ENCODE results near the gene NMUR1.

Gene NMUR1

GRCh38 chr2:231552752-231553151 lies 22.5 kb upstream of the NMUR1 start:
- no peak for DNase-seq (ENCODE audit: low spot score)

- DNase-seq (ENCODE audit: low spot score) = no peak
Observed at GRCh38 chr2:231549446-231550239, 19.4 kb upstream of the NMUR1 start.

GRCh38 chr2:231548752-231549151 lies 18.5 kb upstream of the NMUR1 start:
- no peak for DNase-seq (ENCODE audit: low spot score)

- DNase-seq (ENCODE audit: low spot score) = no peak
Observed at GRCh38 chr2:231547315-231548110, 17.3 kb upstream of the NMUR1 start.

- no peak for DNase-seq (ENCODE audit: low spot score)
Observed at GRCh38 chr2:231546014-231546715, 15.9 kb upstream of the NMUR1 start.

- peak; percentile 63 for DNase-seq (ENCODE audit: low spot score)
Observed at GRCh38 chr2:231545105-231545902, 15.1 kb upstream of the NMUR1 start.

GRCh38 chr2:231542136-231542535 lies 11.9 kb upstream of the NMUR1 start:
- DNase-seq (ENCODE audit: low spot score) = no peak

- DNase-seq (ENCODE audit: low spot score) = peak; percentile 57
Observed at GRCh38 chr2:231541645-231542044, 11.4 kb upstream of the NMUR1 start.

- DNase-seq (ENCODE audit: low spot score) = no peak
Observed at GRCh38 chr2:231539991-231540390, 9.7 kb upstream of the NMUR1 start.

- no peak for DNase-seq (ENCODE audit: low spot score)
Observed at GRCh38 chr2:231535961-231536360, 5.7 kb upstream of the NMUR1 start.

- DNase-seq (ENCODE audit: low spot score) = no peak
Observed at GRCh38 chr2:231533777-231534125, 3.5 kb upstream of the NMUR1 start.

- DNase-seq (ENCODE audit: low spot score) = no peak
Observed at GRCh38 chr2:231533086-231533776, 3.0 kb upstream of the NMUR1 start.

GRCh38 chr2:231532756-231533035 lies 2.5 kb upstream of the NMUR1 start:
- no peak for DNase-seq (ENCODE audit: low spot score)

- DNase-seq (ENCODE audit: low spot score) = no peak
Observed at GRCh38 chr2:231531883-231532755, 1.9 kb upstream of the NMUR1 start.

GRCh38 chr2:231531466-231531865 lies 1.2 kb upstream of the NMUR1 start:
- DNase-seq (ENCODE audit: low spot score) = no peak

GRCh38 chr2:231528636-231529030 lies 1.6 kb downstream of the NMUR1 start:
- DNase-seq (ENCODE audit: low spot score) = no peak

GRCh38 chr2:231527955-231528635 lies 2.1 kb downstream of the NMUR1 start:
- DNase-seq (ENCODE audit: low spot score) = no peak

GRCh38 chr2:231527091-231527395 lies 3.2 kb downstream of the NMUR1 start:
- no peak for DNase-seq (ENCODE audit: low spot score)

- DNase-seq (ENCODE audit: low spot score) = no peak
Observed at GRCh38 chr2:231526341-231527090, 3.7 kb downstream of the NMUR1 start.
